T-helper 2 cell treated with Interferon-gamma antibody and Interleukin-4, amounts not matched to agents 5 μg/mL and 100 μg/mL, for 36 hours (primary cell): ENCODE data around the gene HPS4.

Experiments used
- DNase-seq: peaks from one replicate; pipeline ENCODE4 v3.0.0; 2021; ENCODE audit warnings: low spot score
- H3K27ac Mint-ChIP-seq: one replicate; pipeline ENCODE4 v1.8.0; 2021; ENCODE audit warnings: mild to moderate bottlenecking, mixed read lengths
- H3K27me3 Mint-ChIP-seq: one replicate; pipeline ENCODE4 v1.8.0; 2021; ENCODE audit warnings: low read depth, mixed read lengths
- H3K36me3 Mint-ChIP-seq: one replicate; pipeline ENCODE4 v1.8.0; 2021; ENCODE audit warnings: low read depth, mixed read lengths
- H3K4me1 Mint-ChIP-seq: one replicate; pipeline ENCODE4 v1.8.0; 2021; ENCODE audit warnings: low read depth, mixed read lengths
- H3K4me3 Mint-ChIP-seq: one replicate; pipeline ENCODE4 v1.8.0; 2022; ENCODE audit warnings: mild to moderate bottlenecking, moderate library complexity, mixed read lengths
- H3K9me3 Mint-ChIP-seq: one replicate; pipeline ENCODE4 v1.8.0; 2021; ENCODE audit warnings: mixed read lengths

The HPS4 gene

GRCh38 chr22:26513838-26514237, 30.3 kb upstream of the HPS4 start:
- DNase-seq: no peak
- peaks cover 24% of the 10 kb centered on the region for H3K4me1 Mint-ChIP-seq
- H3K4me3 Mint-ChIP-seq: peak overlapping the region; percentile 99
- H3K27me3 Mint-ChIP-seq: no peaks in the 10 kb centered on the region
- peaks cover 15% of the 10 kb centered on the region for H3K36me3 Mint-ChIP-seq
- H3K27ac Mint-ChIP-seq: peak overlapping the region; percentile 24
- no peaks in the 10 kb centered on the region for H3K9me3 Mint-ChIP-seq

DNA sequence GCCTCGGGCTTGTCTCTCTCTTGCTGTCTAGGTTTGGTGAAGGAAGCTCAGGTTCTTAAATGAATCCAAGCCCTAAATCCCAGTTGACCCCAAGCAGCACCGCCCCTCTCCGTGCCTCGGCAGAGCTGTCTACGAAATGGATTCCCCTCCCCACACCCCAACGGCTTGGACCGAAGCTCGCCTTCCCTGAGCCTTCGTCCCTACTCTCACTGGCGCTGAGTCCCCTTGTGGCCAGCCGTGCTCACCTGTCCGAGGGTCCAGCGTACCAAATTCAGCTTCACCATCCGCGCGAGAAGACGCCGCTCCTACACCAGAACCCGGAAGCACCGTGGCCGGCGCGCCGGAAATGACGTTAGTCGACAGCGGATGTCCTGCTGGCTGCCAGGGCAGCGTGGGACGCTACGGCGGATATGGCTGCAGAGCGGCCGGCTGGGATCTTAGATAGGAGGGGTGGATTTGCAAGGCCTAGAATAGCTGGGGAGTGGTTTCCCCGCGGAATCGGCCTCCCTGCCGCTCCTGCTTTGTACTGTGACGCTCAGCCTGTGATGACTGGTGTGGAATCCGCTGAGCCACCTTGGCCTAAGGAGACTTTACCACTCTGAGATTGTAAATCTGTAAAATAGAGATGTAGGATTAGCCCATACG, 28.7 kb upstream of the HPS4 start, which contains the start of gene TFIP11:
TSS of gene TFIP11 (minus strand) at position 325 of the 645 bp plus-strand sequence. CDS start 2,201 bp downstream, outside the sequence.
- Mint-ChIP-seq H3K9me3 (no peaks in the 10 kb centered on the region), H3K36me3 (peaks cover 18% of the 10 kb centered on the region), H3K4me1 (peaks cover 24% of the 10 kb centered on the region), H3K27ac (peak within 1 kb of the TSS; percentile 96), H3K4me3 (peak within 1 kb of the TSS; percentile 99), H3K27me3 (no peaks in the 10 kb centered on the region)
- peak; percentile 94 for DNase-seq

- Mint-ChIP-seq H3K27ac (no peak overlapping the region), H3K36me3 (peaks cover 48% of the 10 kb centered on the region)
These were observed 24.6 kb upstream of the HPS4 start for GRCh38 chr22:26508148-26508547.

DNA sequence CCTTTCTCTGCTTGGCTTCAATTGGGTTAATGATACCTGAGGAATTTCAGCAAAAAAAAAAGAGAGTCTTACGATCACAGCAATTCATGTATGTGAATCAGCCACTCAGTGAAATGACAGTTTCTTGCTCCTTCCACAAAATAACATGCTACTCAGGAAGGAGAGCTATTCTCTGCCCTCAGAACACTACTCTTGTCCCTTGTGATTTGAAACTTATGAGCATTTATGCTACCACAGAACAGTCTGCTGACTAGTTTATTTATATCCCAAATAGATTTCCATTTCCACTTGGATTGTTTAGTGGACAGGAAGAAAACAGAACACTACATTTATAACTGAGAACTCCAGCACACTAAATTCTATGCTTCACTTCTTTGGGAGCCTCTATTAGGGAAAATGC, 20.2 kb upstream of the HPS4 start:
- H3K4me3 Mint-ChIP-seq: peak overlapping the region; percentile 63
- H3K27ac Mint-ChIP-seq: peak overlapping the region; percentile 80
- no peaks in the 10 kb centered on the region for H3K27me3 Mint-ChIP-seq
- H3K36me3 Mint-ChIP-seq: peaks cover 66% of the 10 kb centered on the region
- H3K9me3 Mint-ChIP-seq: no peaks in the 10 kb centered on the region
- H3K4me1 Mint-ChIP-seq: peaks cover 22% of the 10 kb centered on the region
- DNase-seq: no peak

More at GRCh38 chr22:26508148-26508547, 24.6 kb upstream of the HPS4 start:
- no peaks in the 10 kb centered on the region for H3K9me3 Mint-ChIP-seq
- no peak overlapping the region for H3K4me3 Mint-ChIP-seq
- DNase-seq: no peak
- H3K4me1 Mint-ChIP-seq: peaks cover 27% of the 10 kb centered on the region
- no peaks in the 10 kb centered on the region for H3K27me3 Mint-ChIP-seq

DNA sequence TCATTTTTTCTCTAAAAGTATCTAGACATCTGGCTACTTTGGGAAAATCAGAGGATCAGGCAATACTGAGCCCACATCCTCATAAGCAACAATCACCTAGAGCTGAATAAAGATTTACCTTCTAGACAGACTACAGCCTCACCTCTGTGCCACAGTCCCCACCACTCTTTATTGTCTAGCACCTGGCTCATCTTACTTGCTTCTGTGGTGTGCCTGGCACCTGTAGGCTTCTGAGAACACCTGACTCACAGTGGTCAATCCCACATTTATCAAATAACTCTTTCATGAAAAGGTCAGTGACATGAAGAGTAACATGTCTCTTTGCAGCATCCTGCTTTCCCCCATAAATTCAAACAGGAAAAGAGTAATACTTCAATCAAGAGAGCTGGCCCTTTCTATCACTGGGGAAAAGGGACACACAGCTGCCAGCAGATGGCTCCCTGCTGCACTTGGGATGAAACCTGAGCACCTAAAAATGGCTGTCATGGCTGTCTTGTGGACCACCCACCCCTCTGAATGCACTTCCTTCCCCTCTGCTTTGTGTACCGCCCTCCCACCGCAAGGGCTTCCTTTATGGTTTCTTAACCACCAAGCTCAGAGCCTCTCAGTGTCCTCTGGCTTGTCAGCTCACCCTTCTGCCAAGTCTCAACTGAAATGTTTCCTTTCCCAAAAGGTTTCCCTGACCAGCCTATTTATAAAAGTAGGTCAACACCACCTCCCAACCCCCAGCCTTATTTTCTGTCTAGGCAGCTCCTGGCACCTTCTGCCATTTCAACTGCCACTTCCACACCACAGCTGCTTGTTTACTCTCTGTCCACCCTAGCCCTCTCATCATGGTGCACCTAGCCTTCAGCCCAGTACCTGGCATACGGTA, 19.3 kb upstream of the HPS4 start:
- H3K9me3 Mint-ChIP-seq: no peaks in the 10 kb centered on the region
- peaks cover 67% of the 10 kb centered on the region for H3K36me3 Mint-ChIP-seq
- peak; percentile 42 for DNase-seq
- no peaks in the 10 kb centered on the region for H3K27me3 Mint-ChIP-seq
- peak overlapping the region; percentile 63 for H3K4me3 Mint-ChIP-seq
- peaks cover 22% of the 10 kb centered on the region for H3K4me1 Mint-ChIP-seq
- H3K27ac Mint-ChIP-seq: peak overlapping the region; percentile 80

DNA sequence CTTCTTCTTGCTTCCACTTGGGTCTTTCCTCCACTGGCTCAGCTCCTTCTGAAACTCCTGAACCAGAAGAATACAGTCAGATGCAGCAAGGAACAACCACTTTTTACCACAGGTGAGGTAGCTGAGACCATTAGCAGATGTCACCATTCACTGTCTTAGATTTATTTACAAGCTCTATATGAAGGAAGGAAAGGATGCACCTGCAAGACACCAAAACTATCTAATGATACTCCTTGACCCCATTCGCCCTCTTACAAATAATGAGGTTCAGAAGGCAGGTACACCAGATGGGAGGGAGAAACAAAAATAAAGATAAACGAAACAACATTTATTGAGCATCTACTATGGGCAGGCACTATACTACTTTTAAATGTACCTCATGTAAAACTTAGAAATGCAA, 18.4 kb upstream of the HPS4 start:
- Mint-ChIP-seq H3K27me3 (no peaks in the 10 kb centered on the region), H3K4me1 (peaks cover 22% of the 10 kb centered on the region), H3K4me3 (no peak overlapping the region), H3K9me3 (no peaks in the 10 kb centered on the region), H3K27ac (no peak overlapping the region), H3K36me3 (peaks cover 73% of the 10 kb centered on the region)
- no peak for DNase-seq

GRCh38 chr22:26499188-26499703, 15.7 kb upstream of the HPS4 start:
- Mint-ChIP-seq H3K27ac (no peak overlapping the region), H3K27me3 (no peaks in the 10 kb centered on the region), H3K4me3 (no peak overlapping the region), H3K36me3 (peaks cover 71% of the 10 kb centered on the region), H3K4me1 (peaks cover 20% of the 10 kb centered on the region), H3K9me3 (no peaks in the 10 kb centered on the region)
- no peak for DNase-seq

- no peak overlapping the region for H3K27ac Mint-ChIP-seq
- H3K36me3 Mint-ChIP-seq: peaks cover 67% of the 10 kb centered on the region
- peaks cover 8% of the 10 kb centered on the region for H3K4me1 Mint-ChIP-seq
- no peak for DNase-seq
- H3K4me3 Mint-ChIP-seq: no peak overlapping the region
- H3K9me3 Mint-ChIP-seq: no peaks in the 10 kb centered on the region
- H3K27me3 Mint-ChIP-seq: no peaks in the 10 kb centered on the region
These were observed 12.9 kb upstream of the HPS4 start for GRCh38 chr22:26496456-26496855.

DNA sequence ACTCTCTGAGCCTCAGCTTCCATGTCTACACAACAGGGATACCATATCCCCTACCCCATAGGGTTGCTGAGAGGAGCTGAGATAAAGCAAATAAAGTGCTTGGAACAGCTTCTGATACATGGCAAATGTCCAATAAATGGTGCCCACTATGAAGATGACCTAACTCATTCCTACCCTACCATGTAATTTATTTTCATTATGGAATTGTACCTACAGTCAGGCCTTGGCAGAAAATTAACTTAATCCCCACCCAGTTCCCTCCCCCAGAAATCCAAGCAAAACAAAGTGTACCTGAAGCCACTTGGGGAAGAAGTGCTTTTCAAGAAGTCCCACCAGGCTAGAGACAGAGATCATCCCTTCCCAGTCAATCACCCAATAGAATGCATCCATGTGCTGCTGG, 10.9 kb upstream of the HPS4 start:
- Mint-ChIP-seq H3K27me3 (no peaks in the 10 kb centered on the region), H3K4me1 (peaks cover 7% of the 10 kb centered on the region), H3K27ac (no peak overlapping the region), H3K36me3 (peaks cover 58% of the 10 kb centered on the region), H3K9me3 (no peaks in the 10 kb centered on the region), H3K4me3 (no peak overlapping the region)
- no peak for DNase-seq

- H3K4me1 Mint-ChIP-seq: peaks cover 7% of the 10 kb centered on the region
- no peak overlapping the region for H3K27ac Mint-ChIP-seq
- no peak overlapping the region for H3K4me3 Mint-ChIP-seq
- DNase-seq: no peak
- H3K9me3 Mint-ChIP-seq: no peaks in the 10 kb centered on the region
- peaks cover 53% of the 10 kb centered on the region for H3K36me3 Mint-ChIP-seq
- no peaks in the 10 kb centered on the region for H3K27me3 Mint-ChIP-seq
These were observed 8.6 kb upstream of the HPS4 start for GRCh38 chr22:26492220-26492619.

- peaks cover 20% of the 10 kb centered on the region for H3K4me1 Mint-ChIP-seq
- H3K27ac Mint-ChIP-seq: no peak overlapping the region
These were observed 6.0 kb upstream of the HPS4 start for GRCh38 chr22:26489447-26490036.

GRCh38 chr22:26487996-26488395, 4.4 kb upstream of the HPS4 start:
- no peak overlapping the region for H3K27ac Mint-ChIP-seq
- H3K4me3 Mint-ChIP-seq: no peak overlapping the region
- H3K4me1 Mint-ChIP-seq: peaks cover 20% of the 10 kb centered on the region
- no peaks in the 10 kb centered on the region for H3K9me3 Mint-ChIP-seq
- peaks cover 25% of the 10 kb centered on the region for H3K36me3 Mint-ChIP-seq
- no peaks in the 10 kb centered on the region for H3K27me3 Mint-ChIP-seq
- no peak for DNase-seq

More at GRCh38 chr22:26489447-26490036, 6.0 kb upstream of the HPS4 start:
- Mint-ChIP-seq H3K9me3 (no peaks in the 10 kb centered on the region), H3K27me3 (no peaks in the 10 kb centered on the region), H3K36me3 (peaks cover 37% of the 10 kb centered on the region), H3K4me3 (no peak overlapping the region)
- no peak for DNase-seq

DNA sequence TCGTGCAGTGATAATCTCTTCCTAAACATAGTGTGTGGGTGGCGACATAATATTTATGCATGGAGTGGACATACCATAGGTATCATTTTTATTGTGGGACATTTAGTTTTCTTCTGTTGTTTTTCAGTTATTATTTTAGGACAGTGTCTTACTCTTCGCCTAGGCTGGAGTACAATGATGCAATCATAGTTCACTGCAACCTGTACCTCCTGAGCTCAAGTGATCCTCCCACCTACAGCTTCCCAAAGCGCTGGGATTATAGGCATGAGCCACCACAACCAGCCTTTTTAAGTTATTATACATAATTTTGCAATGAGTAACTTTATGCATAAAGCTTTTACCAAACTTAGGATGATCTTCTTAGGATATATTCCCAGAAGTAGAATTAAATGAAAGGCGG, 2.8 kb upstream of the HPS4 start:
- peaks cover 34% of the 10 kb centered on the region for H3K4me1 Mint-ChIP-seq
- no peak overlapping the region for H3K4me3 Mint-ChIP-seq
- H3K27me3 Mint-ChIP-seq: no peaks in the 10 kb centered on the region
- H3K36me3 Mint-ChIP-seq: peaks cover 14% of the 10 kb centered on the region
- H3K9me3 Mint-ChIP-seq: no peaks in the 10 kb centered on the region
- no peak overlapping the region for H3K27ac Mint-ChIP-seq
- no peak for DNase-seq
